Endothelial cell (in vitro differentiated cells): Measurements from ENCODE around the gene ATXN8OS. TPM values are rescaled to one million over a fixed set of nuclear protein-coding genes. Genes with fewer than 3 reads are reported as not detected.
"Not testable (repeated sequence)": the region's sequence is repeated elsewhere in the genome, so short reads cannot be mapped to it uniquely, and the experiment has no call there.

Source experiments
- DNase-seq: peaks from one replicate; pipeline ENCODE4 v3.0.0; 2021; ENCODE audit warnings: low spot score
- H3K27ac Mint-ChIP-seq: one replicate; pipeline ENCODE4 v1.8.0; 2021; ENCODE audit warnings: mixed read lengths, inconsistent platforms; ENCODE audit not compliant: unreplicated experiment
- H3K27me3 Mint-ChIP-seq: one replicate; pipeline ENCODE4 v1.8.0; 2021; ENCODE audit warnings: mild to moderate bottlenecking, moderate library complexity, mixed read lengths, inconsistent platforms; ENCODE audit not compliant: unreplicated experiment
- H3K36me3 Mint-ChIP-seq: one replicate; pipeline ENCODE4 v1.8.0; 2021; ENCODE audit warnings: mild to moderate bottlenecking, low read depth, mixed read lengths, inconsistent platforms; ENCODE audit not compliant: unreplicated experiment
- H3K4me1 Mint-ChIP-seq: one replicate; pipeline ENCODE4 v1.8.0; 2021; ENCODE audit warnings: mild to moderate bottlenecking, mixed read lengths, inconsistent platforms; ENCODE audit not compliant: unreplicated experiment
- H3K4me3 Mint-ChIP-seq: one replicate; pipeline ENCODE4 v1.8.0; 2021; ENCODE audit warnings: mild to moderate bottlenecking, mixed read lengths, inconsistent platforms; ENCODE audit not compliant: unreplicated experiment
- H3K9me3 Mint-ChIP-seq: one replicate; pipeline ENCODE4 v1.8.0; 2021; ENCODE audit warnings: mixed read lengths, inconsistent platforms; ENCODE audit not compliant: unreplicated experiment
- total RNA-seq: library from RNA; stranded (reverse); fragmentation: NEBNext Ultra II Directional; extraction: Animal tissue kit (Norgen Biotek cat#: 25700); gene quantifications from one replicate; pipeline ENCODE4 v1.2.1, GENCODE V29; 2021; ENCODE audit not compliant: unreplicated experiment
- TF ChIP-seq, protein P1 (sequence below): fragments of 200-600 bp; sonication (generic); IDR thresholded peaks from one replicate; pipeline ENCODE4 v1.5.0; 2021; ENCODE audit warnings: antibody characterized with exemption; ENCODE audit not compliant: unreplicated experiment

ATXN8OS gene
- total RNA-seq, 1 donor from 2014 or later = not detected

DNA sequence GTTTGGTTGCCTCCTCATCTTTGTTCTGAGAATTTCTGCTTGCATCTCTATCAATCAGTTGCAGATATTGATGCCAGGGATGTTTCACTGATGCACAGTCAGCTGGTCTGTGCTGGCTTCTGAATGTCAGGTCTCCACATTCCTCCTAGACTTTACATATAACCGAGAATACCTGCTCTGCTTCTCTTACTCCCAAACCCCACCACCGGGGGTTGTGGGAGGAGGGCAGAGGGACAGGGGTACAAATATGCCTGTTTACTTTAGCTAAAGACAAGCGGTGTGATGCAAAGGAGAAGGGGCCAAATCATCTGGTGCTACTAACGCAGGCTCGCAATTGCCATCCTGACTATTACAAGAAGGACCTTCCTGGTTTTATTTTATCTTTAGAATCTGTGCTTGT is 18.1 kb downstream of the ATXN8OS start:
- Mint-ChIP-seq H3K36me3 (no peaks in the 10 kb centered on the region), H3K27ac (no peak overlapping the region), H3K9me3 (no peaks in the 10 kb centered on the region), H3K4me1 (no peaks in the 10 kb centered on the region), H3K27me3 (no peaks in the 10 kb centered on the region), H3K4me3 (no peak overlapping the region)
- TF ChIP-seq, protein P1, sequence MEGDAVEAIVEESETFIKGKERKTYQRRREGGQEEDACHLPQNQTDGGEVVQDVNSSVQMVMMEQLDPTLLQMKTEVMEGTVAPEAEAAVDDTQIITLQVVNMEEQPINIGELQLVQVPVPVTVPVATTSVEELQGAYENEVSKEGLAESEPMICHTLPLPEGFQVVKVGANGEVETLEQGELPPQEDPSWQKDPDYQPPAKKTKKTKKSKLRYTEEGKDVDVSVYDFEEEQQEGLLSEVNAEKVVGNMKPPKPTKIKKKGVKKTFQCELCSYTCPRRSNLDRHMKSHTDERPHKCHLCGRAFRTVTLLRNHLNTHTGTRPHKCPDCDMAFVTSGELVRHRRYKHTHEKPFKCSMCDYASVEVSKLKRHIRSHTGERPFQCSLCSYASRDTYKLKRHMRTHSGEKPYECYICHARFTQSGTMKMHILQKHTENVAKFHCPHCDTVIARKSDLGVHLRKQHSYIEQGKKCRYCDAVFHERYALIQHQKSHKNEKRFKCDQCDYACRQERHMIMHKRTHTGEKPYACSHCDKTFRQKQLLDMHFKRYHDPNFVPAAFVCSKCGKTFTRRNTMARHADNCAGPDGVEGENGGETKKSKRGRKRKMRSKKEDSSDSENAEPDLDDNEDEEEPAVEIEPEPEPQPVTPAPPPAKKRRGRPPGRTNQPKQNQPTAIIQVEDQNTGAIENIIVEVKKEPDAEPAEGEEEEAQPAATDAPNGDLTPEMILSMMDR = no peak
- DNase-seq = no peak

DNA sequence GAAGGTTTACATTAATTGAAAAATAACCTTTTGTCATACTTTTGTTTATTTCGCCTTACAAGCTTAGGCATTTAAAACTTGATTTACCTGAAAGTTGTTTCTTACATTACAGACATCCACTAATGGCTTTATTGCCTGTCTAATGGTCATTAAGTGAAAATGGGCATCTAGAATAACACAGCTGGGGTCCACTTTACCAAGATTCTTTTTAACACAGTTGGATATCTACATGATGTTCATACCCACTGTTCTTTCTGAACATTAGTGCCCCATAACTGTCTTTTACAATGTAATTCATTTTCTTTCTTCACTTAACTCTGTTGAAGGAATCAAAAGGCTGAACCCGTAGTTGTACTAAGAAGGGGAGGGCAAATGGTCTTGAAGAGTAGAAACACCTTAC is 20.5 kb downstream of the ATXN8OS start:
- Mint-ChIP-seq H3K27me3 (no peaks in the 10 kb centered on the region), H3K36me3 (no peaks in the 10 kb centered on the region), H3K4me1 (no peaks in the 10 kb centered on the region), H3K27ac (no peak overlapping the region), H3K4me3 (no peak overlapping the region), H3K9me3 (no peaks in the 10 kb centered on the region)
- TF ChIP-seq, protein P1 = no peak
- no peak for DNase-seq

DNA sequence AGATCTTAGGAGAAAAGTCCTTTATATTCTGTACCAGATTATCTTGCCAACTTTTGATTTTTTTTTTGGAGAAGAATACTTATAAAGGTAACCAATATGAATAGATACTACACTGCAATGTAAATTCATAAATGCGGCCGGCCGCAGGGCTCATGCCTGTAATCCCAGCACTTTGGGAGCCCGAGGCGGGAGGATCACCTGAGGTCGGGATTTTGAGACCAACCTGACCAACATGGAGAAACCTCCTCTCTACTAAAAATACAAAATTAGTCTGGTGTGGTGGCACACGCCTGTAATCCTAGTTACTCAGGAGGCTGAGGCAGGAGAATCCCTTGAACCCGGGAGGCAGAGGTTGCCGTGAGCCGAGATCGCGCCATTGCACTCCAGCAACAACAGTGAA is 35.0 kb downstream of the ATXN8OS start:
- H3K27ac Mint-ChIP-seq, H3K4me3 Mint-ChIP-seq, DNase-seq, H3K27me3 Mint-ChIP-seq, H3K36me3 Mint-ChIP-seq, H3K4me1 Mint-ChIP-seq, H3K9me3 Mint-ChIP-seq: not testable (repeated sequence)

DNA sequence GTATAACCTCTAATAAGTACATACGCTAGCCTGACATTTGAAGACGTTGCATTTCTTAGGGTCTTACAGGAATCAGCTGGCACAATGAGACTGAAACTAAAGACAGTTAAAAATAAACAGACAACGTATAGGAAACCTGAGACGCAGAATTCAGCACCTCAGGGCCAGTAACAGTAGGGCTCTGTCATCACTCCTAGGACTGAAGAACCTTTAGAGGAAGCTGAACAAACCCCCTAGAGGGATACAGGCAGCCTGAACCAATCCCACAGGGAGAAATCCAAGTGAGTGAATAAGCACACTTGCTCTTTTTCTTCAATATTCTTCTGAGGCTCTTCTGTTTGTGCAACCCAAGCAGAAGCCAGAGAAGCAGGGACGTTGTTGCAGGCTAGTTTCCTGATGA is 54.5 kb downstream of the ATXN8OS start:
- DNase-seq = no peak
- H3K9me3 Mint-ChIP-seq = no peaks in the 10 kb centered on the region
- H3K27me3 Mint-ChIP-seq = no peaks in the 10 kb centered on the region
- TF ChIP-seq, protein P1 = no peak
- H3K4me1 Mint-ChIP-seq = no peaks in the 10 kb centered on the region
- no peak overlapping the region for H3K4me3 Mint-ChIP-seq
- H3K27ac Mint-ChIP-seq = no peak overlapping the region
- no peaks in the 10 kb centered on the region for H3K36me3 Mint-ChIP-seq

DNA sequence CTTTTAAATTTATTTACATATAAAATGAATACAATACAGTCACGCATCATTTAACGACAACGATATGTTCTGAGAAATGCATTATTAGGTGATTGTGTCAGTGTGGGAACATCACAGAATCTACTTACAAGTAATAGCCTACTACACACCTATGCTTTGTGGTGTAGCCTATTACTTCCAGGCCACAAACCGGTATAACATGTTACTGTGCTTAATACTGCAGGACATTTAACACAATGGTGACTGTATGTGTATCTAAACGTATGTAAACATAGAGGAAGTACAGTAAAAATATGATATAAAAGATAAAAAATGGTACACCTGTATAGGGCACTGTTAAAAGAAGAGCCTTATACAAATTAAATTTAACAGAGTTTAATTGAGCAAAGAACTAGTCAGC is 63.1 kb downstream of the ATXN8OS start:
- no peak for DNase-seq
- H3K27me3 Mint-ChIP-seq = peaks cover 4% of the 10 kb centered on the region
- no peak overlapping the region for H3K4me3 Mint-ChIP-seq
- no peaks in the 10 kb centered on the region for H3K9me3 Mint-ChIP-seq
- no peak overlapping the region for H3K27ac Mint-ChIP-seq
- H3K36me3 Mint-ChIP-seq = no peaks in the 10 kb centered on the region
- TF ChIP-seq, protein P1 = no peak
- no peaks in the 10 kb centered on the region for H3K4me1 Mint-ChIP-seq

DNA sequence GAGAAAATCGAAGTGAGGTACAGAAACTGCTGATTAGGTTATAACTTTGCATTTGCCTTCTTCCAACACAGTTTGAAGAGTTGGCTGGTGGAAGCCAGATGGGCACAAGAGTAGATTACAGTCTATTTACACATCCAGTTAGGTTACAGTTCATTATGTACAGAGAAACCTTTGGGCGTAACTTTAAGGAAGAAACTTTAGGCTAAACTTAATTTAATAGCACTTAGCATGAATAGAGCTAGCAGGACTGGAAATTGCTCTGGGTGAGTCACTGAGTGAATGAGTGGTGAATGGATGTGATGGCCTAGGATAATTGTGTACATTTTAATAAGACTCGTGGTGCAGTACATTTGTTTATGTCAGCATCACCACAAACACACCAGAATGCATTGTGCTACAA is 63.5 kb downstream of the ATXN8OS start:
- TF ChIP-seq, protein P1 = no peak
- DNase-seq = no peak
- Mint-ChIP-seq H3K4me1 (no peaks in the 10 kb centered on the region), H3K36me3 (no peaks in the 10 kb centered on the region), H3K4me3 (no peak overlapping the region), H3K27ac (no peak overlapping the region), H3K9me3 (no peaks in the 10 kb centered on the region), H3K27me3 (peaks cover 4% of the 10 kb centered on the region)
